HepG2 (cell line): ENCODE results near the gene ARHGEF16. TPM values are rescaled to one million over a fixed set of nuclear protein-coding genes. Genes with fewer than 3 reads are reported as not detected.

ENCODE experiments used
- BRCA1 ChIP-seq: sonication (generic); formaldehyde crosslinking; IDR thresholded peaks from 2 replicates; pipeline ENCODE4 v1.4.0; 2020; ENCODE audit warnings: missing genetic modification reagents
- FOXO4 ChIP-seq: sonication (generic); formaldehyde crosslinking; conservative IDR thresholded peaks from 2 replicates; pipeline ENCODE4 v1.8.1; 2023; ENCODE audit warnings: missing genetic modification reagents
- GABPA ChIP-seq, 2 experiments: IDR thresholded peaks; 2 replicates each; pipeline ENCODE4 v1.6.1; 2011 to 2016; ENCODE audit warnings: low read depth in 2 of 2, low read length in 1 of 2, missing biosample characterization in 1 of 2, missing genetic modification characterization in 1 of 2
- GABPB1 ChIP-seq: IDR thresholded peaks from 2 replicates; pipeline ENCODE4 v1.6.1; 2016; ENCODE audit warnings: mild to moderate bottlenecking, missing genetic modification reagents, moderate library complexity, missing compliant biosample characterization
- GFI1 ChIP-seq: sonication (generic); formaldehyde crosslinking; IDR thresholded peaks from 2 replicates; pipeline ENCODE4 v1.5.0; 2020; ENCODE audit warnings: missing genetic modification reagents, mild to moderate bottlenecking, borderline replicate concordance
- MEIS2 ChIP-seq: sonication (generic); formaldehyde crosslinking; IDR thresholded peaks from 2 replicates; pipeline ENCODE4 v1.9.0; 2021; ENCODE audit warnings: mild to moderate bottlenecking, missing genetic modification reagents
- NBN ChIP-seq: fragments of 450-650 bp; conservative IDR thresholded peaks from 2 replicates; pipeline ENCODE4 v1.6.1; 2017
- SCMH1 ChIP-seq: sonication (generic); formaldehyde crosslinking; IDR thresholded peaks from 2 replicates; pipeline ENCODE4 v1.9.0; 2021; ENCODE audit warnings: missing genetic modification reagents, mild to moderate bottlenecking, borderline replicate concordance
- SKI ChIP-seq: fragments of 450-650 bp; IDR thresholded peaks from one replicate; pipeline ENCODE4 v1.6.1; 2018; ENCODE audit warnings: mild to moderate bottlenecking; ENCODE audit not compliant: partially characterized antibody
- SOX5 ChIP-seq: IDR thresholded peaks from 2 replicates; pipeline ENCODE4 v1.6.1; 2016; ENCODE audit warnings: borderline replicate concordance
- SOX6 ChIP-seq, 2 experiments: fragments of 450-650 bp in 1 of 2; sonication (generic) in 1 of 2; formaldehyde crosslinking in 1 of 2; IDR thresholded peaks; 2 replicates each; pipeline versions ENCODE4 v1.4.0 to v1.6.1; 2017 to 2020; ENCODE audit warnings: antibody characterized with exemption in 1 of 2, mild to moderate bottlenecking in 1 of 2, missing genetic modification reagents in 1 of 2
- SP4 ChIP-seq: sonication (generic); formaldehyde crosslinking; IDR thresholded peaks from 2 replicates; pipeline ENCODE4 v1.8.1; 2023; ENCODE audit warnings: mild to moderate bottlenecking, missing genetic modification reagents
- ZBTB1 ChIP-seq: sonication (generic); formaldehyde crosslinking; IDR thresholded peaks from 2 replicates; pipeline ENCODE4 v1.4.0; 2020; ENCODE audit warnings: missing genetic modification reagents, borderline replicate concordance
- ZBTB14 ChIP-seq: sonication (generic); formaldehyde crosslinking; IDR thresholded peaks from 2 replicates; pipeline ENCODE4 v1.4.0; 2020; ENCODE audit warnings: missing genetic modification reagents
- ZBTB26 ChIP-seq: IDR thresholded peaks from 2 replicates; pipeline ENCODE4 v1.6.1; 2016; ENCODE audit warnings: missing compliant biosample characterization, missing genetic modification reagents, borderline replicate concordance
- ZBTB46 ChIP-seq: sonication (generic); formaldehyde crosslinking; IDR thresholded peaks from 2 replicates; pipeline ENCODE4 v1.4.0; 2020; ENCODE audit warnings: mild to moderate bottlenecking, missing genetic modification reagents, borderline replicate concordance
- ZMAT5 ChIP-seq: sonication (generic); formaldehyde crosslinking; IDR thresholded peaks from 2 replicates; pipeline ENCODE4 v1.5.0; 2020; ENCODE audit warnings: mild to moderate bottlenecking, low read depth, missing genetic modification reagents, borderline replicate concordance
- ZNF12 ChIP-seq: sonication (generic); formaldehyde crosslinking; IDR thresholded peaks from 2 replicates; pipeline ENCODE4 v1.5.0; 2020; ENCODE audit warnings: missing genetic modification reagents
- ZNF251 ChIP-seq: sonication (generic); formaldehyde crosslinking; IDR thresholded peaks from 2 replicates; pipeline ENCODE4 v1.9.0; 2021; ENCODE audit warnings: mild to moderate bottlenecking, missing genetic modification reagents
- ZNF550 ChIP-seq: sonication (generic); formaldehyde crosslinking; IDR thresholded peaks from 2 replicates; pipeline ENCODE4 v1.4.0; 2020; ENCODE audit warnings: mild to moderate bottlenecking, missing genetic modification reagents, borderline replicate concordance
- ZNF556 ChIP-seq: sonication (generic); formaldehyde crosslinking; IDR thresholded peaks from 2 replicates; pipeline ENCODE4 v1.4.0; 2020; ENCODE audit warnings: mild to moderate bottlenecking, missing genetic modification reagents, borderline replicate concordance
- ZNF589 ChIP-seq: sonication (generic); formaldehyde crosslinking; conservative IDR thresholded peaks from 2 replicates; pipeline ENCODE4 v1.8.0; 2022; ENCODE audit warnings: mild to moderate bottlenecking, moderate library complexity, missing genetic modification reagents
- ZNF615 ChIP-seq: sonication (generic); formaldehyde crosslinking; IDR thresholded peaks from 2 replicates; pipeline ENCODE4 v1.5.0; 2020; ENCODE audit warnings: mild to moderate bottlenecking, missing genetic modification reagents, borderline replicate concordance
- ZNF891 ChIP-seq: sonication (generic); formaldehyde crosslinking; IDR thresholded peaks from 2 replicates; pipeline ENCODE4 v1.5.0; 2020; ENCODE audit warnings: mild to moderate bottlenecking, missing genetic modification reagents
- polyA plus RNA-seq, 8 experiments: library from polyadenylated mRNA; depleted of rRNA in 3 of 8; stranded (reverse) in 7 of 8; unstranded in 1 of 8; fragments of >200 nt; fragmentation: Illumina TruSeq in 4 of 8; extraction: Trizol in 4 of 8; gene quantifications; 2 replicates each; pipeline versions ENCODE4 v1.2.1 to v1.2.3, GENCODE V29; 2011 to 2016; ENCODE audit warnings: low read depth in 4 of 8, missing spikeins in 1 of 8, mixed read lengths in 1 of 8; ENCODE audit not compliant: insufficient read depth in 1 of 8
- total RNA-seq, 5 experiments: library from RNA; depleted of rRNA; stranded (reverse); fragments of >200 nt; fragmentation: Illumina TruSeq; extraction: Trizol; gene quantifications; 2 replicates each; pipeline ENCODE4 v1.2.3, GENCODE V29; 2016; ENCODE audit warnings: low read depth in 1 of 5

The ARHGEF16 gene
- total and polyA plus RNA-seq, 2 of the 13 experiments (the other 11 are each of a cell fraction or from before 2014, with no cell fraction given) = 20.3 to 39.9 TPM

GRCh38 chr1:3423245-3423829 is 31.1 kb upstream of the ARHGEF16 start (continued):
- TF ChIP-seq ZNF615 (no peak), ZNF891 (no peak), MEIS2 (CRISPR knock-in tag) (peak; percentile 77; the same call in 1 of the 2 replicates), ZNF556 (peak; percentile 83; the same call in 1 of the 2 replicates), SCMH1 (CRISPR knock-in tag) (no peak), ZMAT5 (CRISPR knock-in tag) (no peak), FOXO4 (CRISPR knock-in tag) (no peak), GFI1 (peak; percentile 35; the same call in 1 of the 2 replicates), SOX5 (CRISPR knock-in tag) (peak; percentile 81), ZNF12 (CRISPR knock-in tag) (no peak), SP4 (peak; percentile 58; the same call in 1 of the 2 replicates), ZNF550 (CRISPR knock-in tag) (no peak), NBN (no peak), BRCA1 (no peak), ZBTB14 (CRISPR knock-in tag) (no peak), ZNF251 (no peak), ZNF589 (0 out of 2 replicates have a peak, but pooled peaks have one; percentile 69), GABPB1 (peak; percentile 72), ZBTB1 (CRISPR knock-in tag) (no peak), SKI (peak; percentile 58), ZBTB26 (CRISPR knock-in tag) (peak; percentile 87; the same call in 1 of the 2 replicates), SOX6 (IDR thresholded peaks at IDR 0.05) (no peak), SOX6 (CRISPR knock-in tag; IDR thresholded peaks at IDR 0.05) (peak; percentile 54; the same call in 1 of the 2 replicates), ZBTB46 (CRISPR knock-in tag) (no peak), GABPA (IDR thresholded peaks at IDR 0.05; ENCODE audit: low read depth, low read length) (no peak), GABPA (CRISPR knock-in tag; IDR thresholded peaks at IDR 0.05; ENCODE audit: low read depth) (peak; percentile 77)
